CD4-positive, alpha-beta T cell (primary cell): Measurements from ENCODE around the gene LMX1B. TPM values are rescaled to one million over a fixed set of nuclear protein-coding genes. Genes with fewer than 3 reads are reported as not detected.

ENCODE experiments used
- ATAC-seq: fragments of 200-7000 bp; cut with Tn5 transposase; one replicate; pipeline ENCODE4 v1.10.0; 2022; ENCODE audit warnings: mild to moderate bottlenecking; ENCODE audit not compliant: poor library complexity
- CTCF ChIA-PET: fragments of 350-600 bp; sonication (Branson Sonifier 250); formaldehyde crosslinking; loops from one replicate; lab custom pipeline; 2021; ENCODE audit warnings: antibody characterized with exemption, inconsistent platforms; lab: Charles Lee
- POLR2A ChIA-PET: fragments of 350-600 bp; sonication (Branson Sonifier 250); formaldehyde crosslinking; loops from one replicate; lab custom pipeline; 2021; ENCODE audit warnings: antibody characterized with exemption, inconsistent platforms; lab: Charles Lee
- DNase-seq, 14 experiments: peaks; one replicate each; pipeline ENCODE4 v3.0.0-alpha.2; 2013 to 2020; ENCODE audit warnings: mixed read lengths in 2 of 14
- H3K27ac ChIP-seq, 2 donors: one replicate each; pipeline versions ENCODE4 v1.5.1 to v1.7.0; 2013; ENCODE audit warnings: low read length in 2 of 2, low read depth in 1 of 2, mild to moderate bottlenecking in 1 of 2
- H3K27me3 ChIP-seq, 2 experiments: 1 replicate in 1 of 2; 2 replicates in 1 of 2; pipeline versions ENCODE4 v1.6.1 to v1.7.0; 2013; ENCODE audit warnings: low read length in 2 of 2, control low read depth in 1 of 2, mild to moderate bottlenecking in 1 of 2, moderate library complexity in 1 of 2; ENCODE audit not compliant: insufficient read depth in 2 of 2, control insufficient read depth in 1 of 2
- H3K36me3 ChIP-seq: one replicate; pipeline ENCODE4 v1.6.1; 2013; ENCODE audit warnings: low read length, control low read depth; ENCODE audit not compliant: insufficient read depth
- H3K4me1 ChIP-seq: one replicate; pipeline ENCODE4 v1.6.1; 2013; ENCODE audit warnings: low read length, control low read depth; ENCODE audit not compliant: insufficient read depth
- H3K4me3 ChIP-seq: one replicate; pipeline ENCODE4 v1.5.1; 2013; ENCODE audit warnings: mild to moderate bottlenecking, low read length, moderate library complexity
- H3K9me3 ChIP-seq, 2 experiments: 1 replicate in 1 of 2; 2 replicates in 1 of 2; pipeline versions ENCODE4 v1.6.1 to v1.7.0; 2013; ENCODE audit warnings: low read length in 2 of 2, mild to moderate bottlenecking in 2 of 2, control low read depth in 1 of 2, moderate library complexity in 1 of 2; ENCODE audit not compliant: control insufficient read depth in 1 of 2, insufficient read depth in 1 of 2
- H3K27ac Mint-ChIP-seq: one replicate; pipeline ENCODE4 v1.8.0; 2020; ENCODE audit warnings: mixed read lengths
- H3K27me3 Mint-ChIP-seq: one replicate; pipeline ENCODE4 v1.8.0; 2021; ENCODE audit warnings: mixed read lengths
- H3K36me3 Mint-ChIP-seq: one replicate; pipeline ENCODE4 v1.8.0; 2021; ENCODE audit warnings: low read depth, mixed read lengths
- H3K4me1 Mint-ChIP-seq: one replicate; pipeline ENCODE4 v1.8.0; 2021; ENCODE audit warnings: low read depth, mixed read lengths
- H3K4me3 Mint-ChIP-seq: one replicate; pipeline ENCODE4 v1.8.0; 2020; ENCODE audit warnings: mild to moderate bottlenecking, mixed read lengths
- H3K9me3 Mint-ChIP-seq: one replicate; pipeline ENCODE4 v1.8.0; 2020; ENCODE audit warnings: mixed read lengths
- CTCF ChIP-seq: fragments of 200-600 bp; IDR thresholded peaks from one replicate; pipeline ENCODE4 v1.8.0; 2022; ENCODE audit warnings: antibody characterized with exemption, mild to moderate bottlenecking
- intact Hi-C, 2 experiments: fragments of 100-400 bp; cut with DNase I in 1 of 2; cut with micrococcal nuclease in 1 of 2; formaldehyde crosslinking; loops; one replicate each; pipeline versions ENCODE4 v1.15.1 to v1.9.0; 2023 to 2025; cut with DNase I, micrococcal nuclease
- total RNA-seq, 174 experiments: library from RNA in 2 of 174; stranded (reverse) in 2 of 174; gene quantifications; one replicate each; pipeline ENCODE4 v1.2.3 and lab custom pipeline; 2021 to 2026

The LMX1B gene
- total RNA-seq, 2 experiments from 2014 or later, result not detected

DNA sequence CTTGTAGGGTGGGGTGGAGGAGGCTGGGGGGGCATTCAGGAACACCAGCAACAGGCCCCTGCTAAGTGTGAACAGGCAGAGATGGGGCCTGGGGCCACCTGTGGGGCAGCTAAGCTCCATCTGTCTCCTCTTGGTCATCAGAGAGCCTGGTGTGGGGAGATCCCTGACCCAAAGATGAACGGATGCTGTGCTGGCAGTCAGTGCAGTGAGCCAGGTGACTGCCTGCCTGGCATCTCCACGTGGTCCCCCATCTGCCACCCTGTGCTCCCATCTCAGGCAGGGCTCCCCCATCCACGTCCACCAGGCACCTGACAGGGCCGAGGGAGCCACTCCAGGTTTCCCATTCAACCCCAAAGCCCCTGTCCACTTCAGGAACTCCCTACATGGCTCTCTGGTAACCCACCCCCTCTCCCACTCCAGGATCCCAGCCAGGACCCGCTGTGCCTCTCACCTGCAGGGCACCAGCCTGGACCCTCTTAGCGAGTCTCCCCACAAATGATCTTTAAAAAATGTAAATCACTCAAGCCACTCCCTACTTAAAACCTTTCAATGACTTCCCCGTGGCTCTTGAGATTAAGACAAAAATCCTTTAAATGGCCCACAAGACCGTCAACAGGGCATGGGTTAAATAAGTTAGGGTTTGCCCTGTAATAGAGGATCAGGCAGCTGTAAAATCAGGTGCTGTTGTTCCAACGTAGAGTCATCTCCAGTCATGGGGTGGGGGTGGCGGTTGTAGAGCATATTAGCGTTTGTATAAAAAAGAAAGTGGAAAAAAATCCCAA, 60.8 kb downstream of the LMX1B start:
- Mint-ChIP-seq H3K36me3 (no peaks in the 10 kb centered on the region), H3K27me3 (peaks cover 69% of the 10 kb centered on the region), H3K9me3 (no peaks in the 10 kb centered on the region), H3K4me3 (no peak overlapping the region), H3K27ac (no peak overlapping the region), H3K4me1 (peaks cover 4% of the 10 kb centered on the region)
- peaks cover 0 to 29% of the 10 kb centered on the region in 2 experiments for H3K9me3 ChIP-seq
- H3K4me1 ChIP-seq, result no peaks in the 10 kb centered on the region
- intact Hi-C loops, result no loop called here
- ATAC-seq, result no peak
- no peaks in the 10 kb centered on the region for H3K36me3 ChIP-seq
- ChIA-PET CTCF (no interaction called here), POLR2A (no interaction called here)
- DNase-seq, result no peak
- no peak overlapping the region for H3K27ac ChIP-seq
- no peak for TF ChIP-seq CTCF
- H3K27me3 ChIP-seq, result peaks cover 63 to 86% of the 10 kb centered on the region in 2 experiments
- H3K4me3 ChIP-seq, result no peak overlapping the region

- Mint-ChIP-seq H3K27ac (no peak overlapping the region), H3K36me3 (no peaks in the 10 kb centered on the region), H3K4me3 (no peak overlapping the region), H3K27me3 (peaks cover 74% of the 10 kb centered on the region), H3K9me3 (no peaks in the 10 kb centered on the region), H3K4me1 (peaks cover 4% of the 10 kb centered on the region)
- intact Hi-C loops, result no loop called here
- no peak overlapping the region for H3K27ac ChIP-seq
- ATAC-seq (no peak), DNase-seq (no peak)
- H3K4me3 ChIP-seq, result no peak overlapping the region
- TF ChIP-seq CTCF, result no peak
- CTCF ChIA-PET, result no interaction called here
- peaks cover 0 to 24% of the 10 kb centered on the region in 2 experiments for H3K9me3 ChIP-seq
- peaks cover 58 to 88% of the 10 kb centered on the region in 2 experiments for H3K27me3 ChIP-seq
- POLR2A ChIA-PET, result no interaction called here
- H3K36me3 ChIP-seq, result no peaks in the 10 kb centered on the region
- no peaks in the 10 kb centered on the region for H3K4me1 ChIP-seq
Measured at GRCh38 chr9:126675147-126675467, 61.4 kb downstream of the LMX1B start.

- peaks cover 56 to 93% of the 10 kb centered on the region in 2 experiments for H3K27me3 ChIP-seq
- H3K9me3 ChIP-seq, result peaks cover 0 to 19% of the 10 kb centered on the region in 2 experiments
- no peaks in the 10 kb centered on the region for H3K36me3 ChIP-seq
- intact Hi-C loops, result no loop called here
- no peaks in the 10 kb centered on the region for H3K36me3 Mint-ChIP-seq
- peaks cover 85% of the 10 kb centered on the region for H3K27me3 Mint-ChIP-seq
- ATAC-seq (no peak), DNase-seq (no peak)
- no peak overlapping the region for H3K4me3 ChIP-seq
- H3K4me1 ChIP-seq, result no peaks in the 10 kb centered on the region
- H3K27ac Mint-ChIP-seq, result no peak overlapping the region
- POLR2A ChIA-PET, result no interaction called here
- peaks cover 4% of the 10 kb centered on the region for H3K4me1 Mint-ChIP-seq
- no peak overlapping the region for H3K27ac ChIP-seq
- H3K9me3 Mint-ChIP-seq, result no peaks in the 10 kb centered on the region
- TF ChIP-seq CTCF, result no peak
- CTCF ChIA-PET, result no interaction called here
- H3K4me3 Mint-ChIP-seq, result no peak overlapping the region
Measured at GRCh38 chr9:126676102-126676684, 62.5 kb downstream of the LMX1B start.
